Activated B cell treated with CpG ODN at 0.5 μM for 24 hours (primary cell): Measurements from ENCODE around the gene TTC3. TPM values are rescaled to one million over a fixed set of nuclear protein-coding genes. Genes with fewer than 3 reads are reported as not detected.
"Not testable (repeated sequence)": the region's sequence is repeated elsewhere in the genome, so short reads cannot be mapped to it uniquely, and the experiment has no call there.

Experiments used
- ATAC-seq: fragments of 200-7000 bp; cut with Tn5 transposase; one replicate; pipeline ENCODE4 v1.10.0; 2021; ENCODE audit warnings: low read depth, mild to moderate bottlenecking, moderate library complexity
- CTCF ChIA-PET: fragments of 350-600 bp; sonication (Branson Sonifier 250); formaldehyde crosslinking; loops from one replicate; lab custom pipeline; 2021; ENCODE audit warnings: antibody characterized with exemption; lab: Charles Lee
- POLR2A ChIA-PET: fragments of 350-600 bp; sonication (Branson Sonifier 250); formaldehyde crosslinking; loops from one replicate; lab custom pipeline; 2021; ENCODE audit warnings: antibody characterized with exemption; lab: Charles Lee
- DNase-seq: peaks from one replicate; pipeline ENCODE4 v3.0.0; 2022
- H3K27ac Mint-ChIP-seq: one replicate; pipeline ENCODE4 v1.8.0; 2020; ENCODE audit warnings: mixed read lengths
- H3K27me3 Mint-ChIP-seq: one replicate; pipeline ENCODE4 v1.8.0; 2021; ENCODE audit warnings: mixed read lengths
- H3K36me3 Mint-ChIP-seq: one replicate; pipeline ENCODE4 v1.8.0; 2021; ENCODE audit warnings: low read depth, mixed read lengths
- H3K4me1 Mint-ChIP-seq: one replicate; pipeline ENCODE4 v1.8.0; 2021; ENCODE audit warnings: mixed read lengths
- H3K4me3 Mint-ChIP-seq: one replicate; pipeline ENCODE4 v1.8.0; 2020; ENCODE audit warnings: mild to moderate bottlenecking, mixed read lengths
- H3K9me3 Mint-ChIP-seq: one replicate; pipeline ENCODE4 v1.8.0; 2020; ENCODE audit warnings: mixed read lengths
- intact Hi-C: fragments of 100-400 bp; cut with micrococcal nuclease; formaldehyde crosslinking; loops from one replicate; pipeline ENCODE4 v1.15.1; 2024
- total RNA-seq: library from RNA; stranded (reverse); gene quantifications from 2 replicates; pipeline ENCODE4 v1.2.3, GENCODE V29; 2022
- TF ChIP-seq, protein P1 (sequence below): fragments of 200-600 bp; IDR thresholded peaks from one replicate; pipeline ENCODE4 v1.8.0; 2022; ENCODE audit warnings: antibody characterized with exemption, mild to moderate bottlenecking

Gene TTC3
- total RNA-seq, 1 donor from 2014 or later = 69.8 TPM

DNA sequence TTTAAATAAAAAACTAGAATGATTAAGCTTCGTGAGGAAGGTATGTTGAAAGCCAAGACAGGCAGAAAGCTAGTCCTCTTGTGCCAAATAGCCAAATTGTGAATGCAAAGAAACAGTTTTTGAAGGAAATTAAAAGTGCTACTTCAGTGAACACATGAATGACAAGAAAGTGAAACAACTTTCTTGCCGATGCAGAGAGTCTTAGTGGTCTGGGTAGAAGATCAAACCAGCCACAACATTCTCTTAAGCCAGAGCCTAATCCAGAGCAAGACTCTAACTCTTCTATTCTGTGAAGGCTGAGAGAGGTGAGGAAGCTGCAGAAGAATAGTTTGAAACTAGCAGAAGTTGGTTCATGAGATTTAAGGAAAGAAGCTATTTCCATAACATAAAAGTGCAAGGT, 63.2 kb downstream of the TTC3 start:
- POLR2A ChIA-PET = no interaction called here
- CTCF ChIA-PET = no interaction called here
- H3K9me3 Mint-ChIP-seq = no peaks in the 10 kb centered on the region
- H3K4me1 Mint-ChIP-seq = no peaks in the 10 kb centered on the region
- ATAC-seq (no peak), DNase-seq (no peak)
- TF ChIP-seq, protein P1, sequence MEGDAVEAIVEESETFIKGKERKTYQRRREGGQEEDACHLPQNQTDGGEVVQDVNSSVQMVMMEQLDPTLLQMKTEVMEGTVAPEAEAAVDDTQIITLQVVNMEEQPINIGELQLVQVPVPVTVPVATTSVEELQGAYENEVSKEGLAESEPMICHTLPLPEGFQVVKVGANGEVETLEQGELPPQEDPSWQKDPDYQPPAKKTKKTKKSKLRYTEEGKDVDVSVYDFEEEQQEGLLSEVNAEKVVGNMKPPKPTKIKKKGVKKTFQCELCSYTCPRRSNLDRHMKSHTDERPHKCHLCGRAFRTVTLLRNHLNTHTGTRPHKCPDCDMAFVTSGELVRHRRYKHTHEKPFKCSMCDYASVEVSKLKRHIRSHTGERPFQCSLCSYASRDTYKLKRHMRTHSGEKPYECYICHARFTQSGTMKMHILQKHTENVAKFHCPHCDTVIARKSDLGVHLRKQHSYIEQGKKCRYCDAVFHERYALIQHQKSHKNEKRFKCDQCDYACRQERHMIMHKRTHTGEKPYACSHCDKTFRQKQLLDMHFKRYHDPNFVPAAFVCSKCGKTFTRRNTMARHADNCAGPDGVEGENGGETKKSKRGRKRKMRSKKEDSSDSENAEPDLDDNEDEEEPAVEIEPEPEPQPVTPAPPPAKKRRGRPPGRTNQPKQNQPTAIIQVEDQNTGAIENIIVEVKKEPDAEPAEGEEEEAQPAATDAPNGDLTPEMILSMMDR = no peak
- H3K4me3 Mint-ChIP-seq = no peak overlapping the region
- H3K36me3 Mint-ChIP-seq = peaks cover 72% of the 10 kb centered on the region
- intact Hi-C loops = no loop called here
- no peak overlapping the region for H3K27ac Mint-ChIP-seq
- no peaks in the 10 kb centered on the region for H3K27me3 Mint-ChIP-seq

- H3K27me3 Mint-ChIP-seq = no peaks in the 10 kb centered on the region
- intact Hi-C loops = no loop called here
- ATAC-seq (no peak), DNase-seq (no peak)
- POLR2A ChIA-PET = no interaction called here
- no peak overlapping the region for H3K27ac Mint-ChIP-seq
- TF ChIP-seq, protein P1 = no peak
- H3K4me3 Mint-ChIP-seq = no peak overlapping the region
- no peaks in the 10 kb centered on the region for H3K9me3 Mint-ChIP-seq
- no peaks in the 10 kb centered on the region for H3K4me1 Mint-ChIP-seq
- peaks cover 71% of the 10 kb centered on the region for H3K36me3 Mint-ChIP-seq
- CTCF ChIA-PET = no interaction called here
These were observed 63.7 kb downstream of the TTC3 start for GRCh38 chr21:37136744-37137143.

- no peaks in the 10 kb centered on the region for H3K9me3 Mint-ChIP-seq
- intact Hi-C loops = no loop called here
- peaks cover 73% of the 10 kb centered on the region for H3K36me3 Mint-ChIP-seq
- H3K4me1 Mint-ChIP-seq = no peaks in the 10 kb centered on the region
- no peak overlapping the region for H3K4me3 Mint-ChIP-seq
- no peak overlapping the region for H3K27ac Mint-ChIP-seq
- no peak for DNase-seq
- ATAC-seq = no peak
- no peaks in the 10 kb centered on the region for H3K27me3 Mint-ChIP-seq
- ChIA-PET CTCF (no interaction called here), POLR2A (no interaction called here)
- TF ChIP-seq, protein P1 = no peak
These were observed 66.1 kb downstream of the TTC3 start for GRCh38 chr21:37139154-37139553.

DNA sequence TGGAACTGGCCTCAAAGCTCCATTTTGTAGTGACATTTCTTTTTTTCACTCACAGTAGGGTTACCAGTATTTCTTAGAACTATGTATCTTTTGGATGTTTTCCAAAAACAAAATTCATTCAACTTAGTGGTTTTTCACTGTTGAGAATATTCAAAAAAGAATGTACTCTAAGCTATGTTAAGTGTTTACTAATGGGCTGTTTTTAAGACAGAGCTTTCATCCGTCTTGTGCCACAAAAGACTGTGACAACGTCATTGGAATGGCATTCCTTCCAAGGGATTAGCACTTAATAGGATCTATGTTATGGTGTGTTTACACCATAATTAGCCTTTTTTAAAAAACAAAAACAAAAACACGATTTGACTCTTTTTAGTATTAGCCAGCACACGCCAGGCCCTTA, 66.8 kb downstream of the TTC3 start:
- Mint-ChIP-seq H3K9me3 (no peaks in the 10 kb centered on the region), H3K4me1 (no peaks in the 10 kb centered on the region), H3K4me3 (no peak overlapping the region), H3K27me3 (no peaks in the 10 kb centered on the region), H3K36me3 (peaks cover 74% of the 10 kb centered on the region), H3K27ac (no peak overlapping the region)
- intact Hi-C loops = no loop called here
- ChIA-PET POLR2A (no interaction called here), CTCF (no interaction called here)
- TF ChIP-seq, protein P1 = no peak
- DNase-seq (no peak), ATAC-seq (no peak)

- H3K27me3 Mint-ChIP-seq, POLR2A ChIA-PET, H3K4me3 Mint-ChIP-seq, H3K4me1 Mint-ChIP-seq, CTCF ChIA-PET, H3K27ac Mint-ChIP-seq, ATAC-seq, DNase-seq, H3K9me3 Mint-ChIP-seq, intact Hi-C loops: not testable (repeated sequence)
- peaks cover 76% of the 10 kb centered on the region for H3K36me3 Mint-ChIP-seq
These were observed 70.3 kb downstream of the TTC3 start for GRCh38 chr21:37143392-37143791.

DNA sequence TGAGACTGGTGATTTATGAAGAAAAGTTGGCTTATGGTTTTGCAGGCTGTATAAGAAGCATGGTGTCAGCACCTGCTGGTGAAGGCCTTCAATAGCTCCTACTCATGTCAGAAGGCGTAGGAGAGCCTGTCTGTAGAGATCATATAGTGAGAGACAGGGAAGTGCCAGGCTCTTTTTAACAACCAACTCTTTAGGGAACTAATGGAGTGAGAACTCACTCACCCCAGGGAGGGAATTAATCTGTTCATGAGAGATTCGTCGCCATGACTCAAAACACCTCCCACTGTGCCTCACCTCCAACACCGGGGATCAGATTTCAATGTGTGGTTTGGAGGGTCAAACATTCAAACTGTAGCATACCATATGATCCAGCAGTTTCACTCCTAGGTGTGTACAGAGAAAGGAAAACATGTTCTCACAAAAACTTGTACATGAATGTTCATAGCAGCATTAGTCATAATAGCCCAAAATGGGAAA, 72.6 kb downstream of the TTC3 start:
- Mint-ChIP-seq H3K27me3 (no peaks in the 10 kb centered on the region), H3K4me1 (peaks cover 9% of the 10 kb centered on the region), H3K4me3 (no peak overlapping the region), H3K27ac (no peak overlapping the region), H3K9me3 (no peaks in the 10 kb centered on the region), H3K36me3 (peaks cover 79% of the 10 kb centered on the region)
- intact Hi-C loops = no loop called here
- DNase-seq (no peak), ATAC-seq (no peak)
- TF ChIP-seq, protein P1 = no peak
- CTCF ChIA-PET = no interaction called here
- POLR2A ChIA-PET = no interaction called here
